ENCODE measurements around the gene UST. TPM values are rescaled to one million over a fixed set of nuclear protein-coding genes. Genes with fewer than 3 reads are reported as not detected.

Gene UST, protein sequence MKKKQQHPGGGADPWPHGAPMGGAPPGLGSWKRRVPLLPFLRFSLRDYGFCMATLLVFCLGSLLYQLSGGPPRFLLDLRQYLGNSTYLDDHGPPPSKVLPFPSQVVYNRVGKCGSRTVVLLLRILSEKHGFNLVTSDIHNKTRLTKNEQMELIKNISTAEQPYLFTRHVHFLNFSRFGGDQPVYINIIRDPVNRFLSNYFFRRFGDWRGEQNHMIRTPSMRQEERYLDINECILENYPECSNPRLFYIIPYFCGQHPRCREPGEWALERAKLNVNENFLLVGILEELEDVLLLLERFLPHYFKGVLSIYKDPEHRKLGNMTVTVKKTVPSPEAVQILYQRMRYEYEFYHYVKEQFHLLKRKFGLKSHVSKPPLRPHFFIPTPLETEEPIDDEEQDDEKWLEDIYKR
- total RNA-seq, result 1 to 10 TPM; 3.7 to 4.9 TPM

GRCh38 chr6:148746363-148747144 lies at the start of gene UST:
TSS of gene UST (plus strand) at chr6:148747030. CDS start at chr6:148747431, 401 bp downstream.
- Mint-ChIP-seq H3K36me3 (peaks cover 2% of the 10 kb centered on the region), H3K27ac (peak within 1 kb of the TSS; percentile 78), H3K27me3 (peaks cover 8% of the 10 kb centered on the region), H3K4me1 (ENCODE audit: low read depth) (peaks cover 28% of the 10 kb centered on the region), H3K9me3 (no peaks in the 10 kb centered on the region), H3K4me3 (peak within 1 kb of the TSS; percentile 88)
- DNase-seq, result peak; percentile 79
- ChIA-PET CTCF (interaction anchor here (0.6 to 2.1 kb wide), 6 partner anchors 11 to 295 kb away, joined by 3 to 13 read pairs (median 4); no protein-coding TSS in a partner anchor), POLR2A (interaction anchor here (0.6 kb wide), 1 partner anchor 1853 kb away, joined by 3 read pairs; the partner anchor contains the start of gene PLEKHG1)
- intact Hi-C loops (cut with micrococcal nuclease), result loop anchor here (1.0 to 5.0 kb wide), 7 partner anchors 12 to 686 kb away; no protein-coding TSS in a partner anchor

GRCh38 chr6:148697895-148698440 lies 48.9 kb upstream of the UST start:
- Mint-ChIP-seq H3K4me1 (ENCODE audit: low read depth) (peaks cover 4% of the 10 kb centered on the region), H3K27ac (no peak overlapping the region), H3K9me3 (peaks cover 3% of the 10 kb centered on the region), H3K4me3 (no peak overlapping the region), H3K27me3 (peaks cover 2% of the 10 kb centered on the region), H3K36me3 (no peaks in the 10 kb centered on the region)
- ChIA-PET CTCF (interaction anchor here (1.1 kb wide), 1 partner anchor 329 kb away, joined by 3 read pairs; no protein-coding TSS in a partner anchor), POLR2A (no interaction called here)
- DNase-seq, result no peak
- intact Hi-C loops (cut with micrococcal nuclease), result no loop called here

DNA sequence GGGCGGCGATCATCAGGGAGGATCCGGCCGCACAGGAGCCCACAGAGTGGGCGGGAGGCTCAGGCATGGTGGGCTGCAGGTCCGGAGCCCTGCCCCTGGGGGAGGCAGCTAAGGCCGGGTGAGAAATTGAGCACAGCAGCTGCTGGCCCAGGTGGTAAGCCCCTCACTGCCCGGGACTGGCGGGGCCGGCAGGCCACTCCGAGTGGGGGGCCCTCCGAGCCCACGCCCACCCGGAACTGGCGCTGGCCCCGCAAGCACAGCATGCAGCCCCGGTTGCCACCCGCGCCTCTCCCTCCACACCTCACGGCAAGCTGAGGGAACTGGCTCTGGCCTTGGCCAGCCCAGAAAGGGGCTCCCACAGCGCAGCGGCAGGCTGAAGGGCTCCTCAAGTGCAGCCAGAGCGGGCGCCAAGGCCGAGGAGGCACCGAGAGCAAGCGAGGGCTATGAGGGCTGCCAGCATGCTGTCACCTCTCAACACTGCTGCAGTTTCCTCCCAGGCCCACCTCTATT lies 48.1 kb upstream of the UST start:
- Mint-ChIP-seq H3K9me3 (peaks cover 8% of the 10 kb centered on the region), H3K4me1 (ENCODE audit: low read depth) (peaks cover 4% of the 10 kb centered on the region), H3K27ac (no peak overlapping the region), H3K27me3 (peaks cover 2% of the 10 kb centered on the region), H3K4me3 (no peak overlapping the region), H3K36me3 (no peaks in the 10 kb centered on the region)
- no peak for DNase-seq
- CTCF ChIA-PET, result no interaction called here
- intact Hi-C loops (cut with micrococcal nuclease), result no loop called here
- POLR2A ChIA-PET, result no interaction called here

- Mint-ChIP-seq H3K36me3 (no peaks in the 10 kb centered on the region), H3K4me3 (no peak overlapping the region), H3K4me1 (ENCODE audit: low read depth) (peaks cover 4% of the 10 kb centered on the region), H3K27ac (no peak overlapping the region), H3K27me3 (peaks cover 2% of the 10 kb centered on the region), H3K9me3 (peaks cover 8% of the 10 kb centered on the region)
- POLR2A ChIA-PET, result no interaction called here
- intact Hi-C loops (cut with micrococcal nuclease), result loop anchor here (10.0 kb wide), 1 partner anchor 125 kb away; no protein-coding TSS in a partner anchor
- CTCF ChIA-PET, result interaction anchor here (1.1 kb wide), 1 partner anchor 248 kb away, joined by 3 read pairs; no protein-coding TSS in a partner anchor
- no peak for DNase-seq
These were observed 46.6 kb upstream of the UST start for GRCh38 chr6:148700047-148700715.

- no peaks in the 10 kb centered on the region for H3K36me3 Mint-ChIP-seq
- H3K27ac Mint-ChIP-seq, result no peak overlapping the region
- peaks cover 2% of the 10 kb centered on the region for H3K27me3 Mint-ChIP-seq
- peak overlapping the region; percentile 63 for H3K4me3 Mint-ChIP-seq
- intact Hi-C loops (cut with micrococcal nuclease), result loop anchor here (10.0 kb wide), 1 partner anchor 126 kb away; no protein-coding TSS in a partner anchor
- CTCF ChIA-PET, result interaction anchor here (1.1 kb wide), 1 partner anchor 248 kb away, joined by 3 read pairs; no protein-coding TSS in a partner anchor
- H3K9me3 Mint-ChIP-seq, result peaks cover 8% of the 10 kb centered on the region
- POLR2A ChIA-PET, result interaction anchor here (0.6 kb wide), 1 partner anchor 272 kb away, joined by 3 read pairs; no protein-coding TSS in a partner anchor
- H3K4me1 Mint-ChIP-seq (ENCODE audit: low read depth), result peaks cover 4% of the 10 kb centered on the region
- no peak for DNase-seq
These were observed 46.0 kb upstream of the UST start for GRCh38 chr6:148700741-148701311.

- CTCF ChIA-PET, result interaction anchor here (1.5 kb wide), 1 partner anchor 141 kb away, joined by 4 read pairs; no protein-coding TSS in a partner anchor
- Mint-ChIP-seq H3K9me3 (peaks cover 8% of the 10 kb centered on the region), H3K4me3 (peak overlapping the region; percentile 63), H3K27ac (no peak overlapping the region), H3K27me3 (peaks cover 2% of the 10 kb centered on the region), H3K4me1 (ENCODE audit: low read depth) (peaks cover 4% of the 10 kb centered on the region), H3K36me3 (no peaks in the 10 kb centered on the region)
- intact Hi-C loops (cut with micrococcal nuclease), result loop anchor here (10.0 kb wide), 1 partner anchor 127 kb away; no protein-coding TSS in a partner anchor
- POLR2A ChIA-PET, result interaction anchor here (0.6 kb wide), 1 partner anchor 271 kb away, joined by 3 read pairs; no protein-coding TSS in a partner anchor
- no peak for DNase-seq
These were observed 45.5 kb upstream of the UST start for GRCh38 chr6:148701375-148701774.

- CTCF ChIA-PET, result no interaction called here
- intact Hi-C loops (cut with micrococcal nuclease), result loop anchor here (10.0 kb wide), 1 partner anchor 129 kb away; no protein-coding TSS in a partner anchor
- peaks cover 4% of the 10 kb centered on the region for H3K4me1 Mint-ChIP-seq (ENCODE audit: low read depth)
These were observed 42.9 kb upstream of the UST start for GRCh38 chr6:148703900-148704299.

DNA sequence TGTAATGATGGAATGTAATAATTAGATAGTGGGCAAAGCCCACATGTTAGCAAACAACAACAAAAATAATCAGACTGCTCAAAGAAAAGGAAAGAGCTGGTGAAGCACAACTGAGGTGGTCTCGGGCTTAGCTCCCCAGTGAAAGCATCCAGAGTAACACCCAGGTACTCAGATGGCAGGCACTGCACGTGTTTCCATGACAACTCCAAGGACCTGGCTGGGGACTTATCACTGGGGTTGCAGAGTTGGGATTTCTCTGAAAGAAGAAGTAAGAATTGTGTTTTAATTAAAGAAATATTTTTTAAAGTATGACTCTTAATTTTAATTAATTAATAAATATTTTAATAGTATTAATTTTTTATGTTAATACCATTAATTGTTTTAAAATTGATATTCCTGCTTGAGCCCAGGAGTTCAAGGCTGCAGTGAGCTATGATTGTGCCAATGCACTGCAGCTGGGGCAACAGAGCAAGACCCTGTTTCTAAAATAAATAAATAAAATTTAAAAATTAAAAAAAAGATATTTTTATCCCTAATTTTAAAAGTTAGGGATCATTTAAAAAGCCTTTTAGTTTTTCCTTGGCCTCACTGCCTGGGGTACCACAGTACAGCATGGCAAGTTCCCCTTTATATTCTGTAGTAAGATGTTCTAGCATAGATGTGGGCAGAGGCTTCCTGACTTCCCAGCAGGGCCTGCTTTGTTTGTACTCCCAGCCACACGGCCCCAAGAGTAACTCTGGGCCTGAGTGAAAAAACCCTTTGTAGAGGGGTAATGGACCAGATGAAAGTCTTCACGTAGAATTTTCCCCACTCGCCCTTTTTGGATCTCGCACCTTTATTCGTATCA lies 42.2 kb upstream of the UST start:
- CTCF ChIA-PET, result no interaction called here
- intact Hi-C loops (cut with micrococcal nuclease), result loop anchor here (10.0 kb wide), 1 partner anchor 130 kb away; no protein-coding TSS in a partner anchor
- H3K4me1 Mint-ChIP-seq (ENCODE audit: low read depth), result peaks cover 4% of the 10 kb centered on the region

More at GRCh38 chr6:148703900-148704299, 42.9 kb upstream of the UST start:
- DNase-seq, result no peak
- Mint-ChIP-seq H3K4me3 (no peak overlapping the region), H3K36me3 (no peaks in the 10 kb centered on the region), H3K9me3 (peaks cover 8% of the 10 kb centered on the region), H3K27ac (no peak overlapping the region), H3K27me3 (no peaks in the 10 kb centered on the region)
- POLR2A ChIA-PET, result no interaction called here

DNA sequence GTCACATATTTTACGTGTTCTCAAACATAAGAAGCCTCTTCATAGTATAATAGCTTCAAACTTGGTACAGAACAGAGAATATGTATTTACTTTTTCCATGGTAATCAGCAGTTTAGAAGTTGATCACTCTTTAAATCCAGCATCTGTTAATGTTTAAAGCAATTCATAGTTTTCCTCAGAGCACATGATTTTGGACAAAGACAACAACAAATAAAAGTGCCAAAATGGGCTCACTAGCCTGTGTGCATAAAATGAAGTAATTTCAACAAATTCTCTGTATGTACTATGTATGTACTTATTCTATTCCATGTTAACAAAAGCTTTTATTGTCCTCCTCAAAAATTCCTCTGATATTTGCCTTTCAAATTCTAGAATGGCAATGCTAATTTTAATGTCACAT lies 38.1 kb upstream of the UST start:
- Mint-ChIP-seq H3K4me1 (ENCODE audit: low read depth) (peaks cover 12% of the 10 kb centered on the region), H3K27me3 (peaks cover 2% of the 10 kb centered on the region), H3K4me3 (no peak overlapping the region), H3K27ac (no peak overlapping the region), H3K36me3 (no peaks in the 10 kb centered on the region), H3K9me3 (peaks cover 10% of the 10 kb centered on the region)
- ChIA-PET CTCF (no interaction called here), POLR2A (no interaction called here)
- intact Hi-C loops (cut with micrococcal nuclease), result loop anchor here (10.0 kb wide), 1 partner anchor 134 kb away; no protein-coding TSS in a partner anchor
- DNase-seq, result no peak

More for the DNA sequence above, 42.2 kb upstream of the UST start:
- no peak for DNase-seq
- Mint-ChIP-seq H3K36me3 (no peaks in the 10 kb centered on the region), H3K27ac (no peak overlapping the region), H3K27me3 (peaks cover under 1% of the 10 kb centered on the region), H3K4me3 (no peak overlapping the region), H3K9me3 (peaks cover 8% of the 10 kb centered on the region)
- POLR2A ChIA-PET, result no interaction called here

- no peak for DNase-seq
- POLR2A ChIA-PET, result no interaction called here
- H3K9me3 Mint-ChIP-seq, result peaks cover 17% of the 10 kb centered on the region
These were observed 37.3 kb upstream of the UST start for GRCh38 chr6:148709577-148709976.

More at GRCh38 chr6:148709577-148709976, 37.3 kb upstream of the UST start:
- CTCF ChIA-PET, result no interaction called here
- Mint-ChIP-seq H3K27ac (no peak overlapping the region), H3K36me3 (peaks cover 4% of the 10 kb centered on the region), H3K27me3 (peaks cover 2% of the 10 kb centered on the region), H3K4me1 (ENCODE audit: low read depth) (peaks cover 12% of the 10 kb centered on the region), H3K4me3 (no peak overlapping the region)
- intact Hi-C loops (cut with micrococcal nuclease), result loop anchor here (10.0 kb wide), 1 partner anchor 135 kb away; no protein-coding TSS in a partner anchor
